GM12801 (cell line): ENCODE results near the gene PTPRD.

Source experiments
- TF ChIP-seq, protein P1 (sequence below): IDR thresholded peaks from one replicate; pipeline ENCODE4 v1.5.1; 2011; ENCODE audit warnings: control low read depth; ENCODE audit not compliant: insufficient read length; ENCODE audit errors: extremely low read depth

The PTPRD gene

GRCh38 chr9:9299134-9299533 lies 1313.7 kb downstream of the PTPRD start:
- TF ChIP-seq, protein P1, sequence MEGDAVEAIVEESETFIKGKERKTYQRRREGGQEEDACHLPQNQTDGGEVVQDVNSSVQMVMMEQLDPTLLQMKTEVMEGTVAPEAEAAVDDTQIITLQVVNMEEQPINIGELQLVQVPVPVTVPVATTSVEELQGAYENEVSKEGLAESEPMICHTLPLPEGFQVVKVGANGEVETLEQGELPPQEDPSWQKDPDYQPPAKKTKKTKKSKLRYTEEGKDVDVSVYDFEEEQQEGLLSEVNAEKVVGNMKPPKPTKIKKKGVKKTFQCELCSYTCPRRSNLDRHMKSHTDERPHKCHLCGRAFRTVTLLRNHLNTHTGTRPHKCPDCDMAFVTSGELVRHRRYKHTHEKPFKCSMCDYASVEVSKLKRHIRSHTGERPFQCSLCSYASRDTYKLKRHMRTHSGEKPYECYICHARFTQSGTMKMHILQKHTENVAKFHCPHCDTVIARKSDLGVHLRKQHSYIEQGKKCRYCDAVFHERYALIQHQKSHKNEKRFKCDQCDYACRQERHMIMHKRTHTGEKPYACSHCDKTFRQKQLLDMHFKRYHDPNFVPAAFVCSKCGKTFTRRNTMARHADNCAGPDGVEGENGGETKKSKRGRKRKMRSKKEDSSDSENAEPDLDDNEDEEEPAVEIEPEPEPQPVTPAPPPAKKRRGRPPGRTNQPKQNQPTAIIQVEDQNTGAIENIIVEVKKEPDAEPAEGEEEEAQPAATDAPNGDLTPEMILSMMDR = no peak

- TF ChIP-seq, protein P1 = no peak
These were observed 1326.8 kb downstream of the PTPRD start for GRCh38 chr9:9286001-9286400.

DNA sequence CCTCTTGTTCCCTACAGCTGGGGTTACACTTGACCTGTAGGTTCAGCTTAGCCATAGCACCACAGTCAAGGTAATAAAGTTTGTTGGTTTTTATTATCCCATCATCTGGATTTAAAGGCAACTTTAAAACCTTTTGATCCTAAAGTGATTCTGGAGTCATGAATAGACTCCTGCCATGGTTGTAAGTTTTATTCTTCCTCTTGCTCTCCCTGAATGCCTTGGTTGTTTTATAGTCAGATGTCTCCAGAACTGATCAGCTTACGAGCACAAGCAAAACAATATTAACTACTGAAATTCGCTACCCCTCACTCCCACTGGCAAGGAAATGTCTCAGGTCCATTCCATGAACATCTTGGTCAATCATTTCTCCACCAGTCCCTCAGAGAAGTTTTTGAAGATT lies 1328.6 kb downstream of the PTPRD start:
- TF ChIP-seq, protein P1 = no peak

DNA sequence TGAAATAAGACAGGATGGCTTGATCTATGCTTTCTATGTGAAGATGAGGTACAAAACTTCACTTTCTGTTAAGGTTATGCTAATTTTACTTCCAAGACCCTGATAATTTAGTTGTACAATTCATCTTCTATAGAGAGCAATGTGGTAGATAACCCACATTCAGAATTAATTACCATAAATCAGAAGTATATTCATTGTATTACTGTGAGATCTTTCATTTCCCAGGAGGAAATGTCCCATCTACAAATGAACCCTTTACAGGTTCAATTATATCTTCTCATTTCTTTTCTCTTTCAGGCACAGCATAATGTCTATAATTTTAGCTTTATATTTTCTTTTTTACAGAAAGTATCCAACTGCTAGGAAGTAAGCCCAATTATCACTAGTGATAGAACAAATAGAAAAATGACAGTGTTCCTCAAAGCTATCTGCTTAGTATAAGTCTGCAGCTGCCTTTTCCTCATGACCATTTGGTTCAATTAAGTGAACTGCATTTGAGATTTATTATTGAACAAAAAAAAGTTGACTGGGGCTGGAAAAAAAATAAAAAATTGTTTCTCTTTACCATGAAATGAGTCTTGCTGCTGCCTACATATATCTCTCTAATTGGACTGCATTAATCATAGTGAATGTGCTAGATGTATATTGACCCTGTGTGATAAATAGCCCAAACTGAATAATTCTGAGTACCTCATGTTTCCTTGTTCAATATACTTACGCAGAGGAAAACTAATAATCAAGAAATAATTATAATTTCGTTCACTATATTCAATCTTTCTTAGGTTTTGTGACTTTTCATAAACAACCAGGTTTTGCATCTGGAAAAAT lies 1329.4 kb downstream of the PTPRD start:
- TF ChIP-seq, protein P1 = no peak

DNA sequence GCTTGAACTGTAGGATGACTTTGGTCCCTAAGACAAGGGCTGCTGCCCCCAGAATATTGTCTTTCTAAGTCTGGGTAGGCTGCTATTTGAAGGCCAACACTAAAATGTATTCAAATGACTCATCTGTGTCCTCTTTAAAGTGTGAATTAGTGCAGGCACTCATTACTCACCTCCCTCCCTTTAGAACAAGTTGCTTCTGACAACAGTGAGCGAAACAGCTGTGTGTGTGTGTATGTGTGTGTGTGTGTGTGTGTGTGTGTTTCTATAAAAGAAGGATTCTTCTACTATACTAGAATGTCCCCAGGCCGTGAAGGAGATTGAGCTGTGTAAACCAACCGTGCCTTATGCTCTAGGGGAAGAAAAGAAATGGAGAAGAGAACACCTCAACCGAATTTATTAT lies 1337.2 kb downstream of the PTPRD start:
- TF ChIP-seq, protein P1 = no peak

- TF ChIP-seq, protein P1 = no peak
These were observed 1354.8 kb downstream of the PTPRD start for GRCh38 chr9:9257999-9258498.

GRCh38 chr9:9246726-9247125 lies 1366.1 kb downstream of the PTPRD start:
- TF ChIP-seq, protein P1 = no peak
